HG02678 (cell line): ENCODE results near the gene NTSR2.

Experiments used
- ATAC-seq: cut with Tn5 transposase; IDR thresholded peaks from one replicate; pipeline ENCODE4 v1.9.1; 2021; ENCODE audit warnings: mild to moderate bottlenecking, moderate library complexity; ENCODE audit not compliant: unreplicated experiment

The NTSR2 gene

DNA sequence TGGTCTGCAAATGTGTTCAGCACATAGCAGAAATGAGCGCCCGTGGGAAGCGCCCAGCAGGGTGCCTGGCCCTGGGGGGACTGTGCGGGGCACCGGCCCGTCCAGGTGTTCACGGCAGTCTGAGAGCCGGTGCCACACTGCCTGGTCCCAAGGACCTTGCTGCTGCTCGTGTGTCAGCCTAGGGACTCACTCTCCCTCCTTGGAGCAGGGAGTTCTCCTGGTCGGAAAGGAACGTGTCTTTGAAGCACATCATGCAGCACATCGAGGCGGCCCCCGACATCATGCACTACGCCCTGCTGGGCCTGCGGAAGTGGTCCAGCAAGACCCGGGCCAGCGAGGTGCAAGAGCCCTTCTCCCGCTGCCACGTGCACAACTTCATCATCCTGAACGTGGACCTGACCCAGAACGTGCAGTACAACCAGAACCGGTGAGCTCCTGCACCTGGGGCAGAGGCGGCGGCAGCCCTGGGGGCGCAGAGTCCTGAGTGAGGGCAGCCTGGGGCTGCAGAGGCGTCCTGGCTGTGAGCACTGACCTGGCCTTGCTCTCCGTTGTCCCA lies 36.0 kb downstream of the NTSR2 start:
- no peak for ATAC-seq

DNA sequence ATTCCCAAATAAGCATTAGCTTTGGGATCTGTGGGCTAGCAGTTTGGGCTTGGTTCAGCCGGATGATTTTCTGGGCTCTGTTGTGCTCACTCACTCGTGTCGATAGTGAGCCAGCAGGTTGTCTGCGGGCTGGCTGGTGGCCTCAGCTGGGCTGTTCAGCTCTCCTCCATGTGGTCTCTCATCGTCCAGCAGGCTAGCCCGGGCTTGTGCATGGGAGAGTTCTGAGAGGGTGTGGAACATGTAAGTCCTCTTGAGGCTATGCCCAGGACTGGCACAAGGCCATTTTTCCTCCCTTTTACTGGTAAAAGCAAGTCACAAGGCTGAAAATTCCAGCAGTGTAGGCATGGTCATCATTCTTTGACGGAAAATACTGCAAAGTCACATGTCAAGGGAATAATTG lies 38.5 kb downstream of the NTSR2 start:
- ATAC-seq: no peak

DNA sequence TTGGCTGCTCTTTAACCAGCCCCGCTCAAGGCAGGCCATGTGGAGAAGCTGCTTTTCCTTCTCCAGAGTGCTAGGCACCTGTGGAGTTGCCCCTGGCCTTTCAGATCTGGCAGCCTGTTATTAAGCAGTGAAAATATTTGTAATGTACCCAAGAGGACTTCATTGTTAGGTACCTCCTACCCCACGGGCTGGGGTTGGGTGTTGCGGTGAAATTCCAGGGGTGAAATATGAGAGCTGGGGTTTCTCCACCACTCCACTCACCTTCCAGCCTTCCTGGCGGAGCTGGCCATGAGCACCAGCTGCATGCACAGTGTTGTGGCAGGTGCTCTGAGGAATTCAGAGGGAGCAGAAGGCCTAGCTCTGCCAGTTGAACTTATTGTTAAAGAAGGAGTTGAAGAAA lies 39.1 kb downstream of the NTSR2 start:
- no peak for ATAC-seq

DNA sequence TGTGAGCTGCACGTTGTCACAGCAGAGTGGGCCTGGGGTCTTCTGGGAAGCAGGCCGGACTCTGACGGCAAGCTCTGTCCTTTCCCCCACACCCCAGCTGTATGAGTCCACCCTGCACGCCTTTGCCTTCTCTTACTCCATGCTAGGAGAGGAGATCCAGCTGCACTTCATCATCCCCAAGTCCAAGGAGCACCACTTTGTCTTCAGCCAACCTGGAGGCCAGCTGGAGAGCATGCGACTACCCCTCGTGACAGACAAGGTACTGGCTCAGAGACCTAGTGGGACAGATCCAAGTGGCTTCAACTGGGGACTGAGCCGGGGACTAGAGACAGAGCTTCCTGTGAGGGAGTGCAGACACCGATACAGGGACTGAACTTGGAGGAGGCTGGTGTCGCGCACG lies 40.1 kb downstream of the NTSR2 start:
- no peak for ATAC-seq

DNA sequence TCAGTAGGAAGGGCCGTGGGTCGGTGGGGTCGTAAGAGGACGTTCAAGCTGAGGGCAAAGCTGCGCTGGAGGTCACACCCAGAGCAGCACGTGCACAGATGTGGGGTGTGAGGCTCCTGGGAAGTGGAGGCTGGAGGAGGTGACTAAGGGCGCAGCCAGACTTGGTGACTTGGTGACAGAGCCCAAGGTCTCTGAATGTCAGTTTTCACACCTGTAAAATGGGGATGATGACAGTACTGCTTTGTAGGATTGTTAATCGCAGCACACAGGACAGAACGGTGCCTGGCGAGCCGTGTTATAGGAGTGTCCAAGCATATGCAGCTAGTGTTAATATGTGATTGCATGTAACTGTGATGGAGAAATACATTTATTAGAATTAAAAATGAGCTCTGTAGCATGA lies 40.8 kb downstream of the NTSR2 start:
- no peak for ATAC-seq

DNA sequence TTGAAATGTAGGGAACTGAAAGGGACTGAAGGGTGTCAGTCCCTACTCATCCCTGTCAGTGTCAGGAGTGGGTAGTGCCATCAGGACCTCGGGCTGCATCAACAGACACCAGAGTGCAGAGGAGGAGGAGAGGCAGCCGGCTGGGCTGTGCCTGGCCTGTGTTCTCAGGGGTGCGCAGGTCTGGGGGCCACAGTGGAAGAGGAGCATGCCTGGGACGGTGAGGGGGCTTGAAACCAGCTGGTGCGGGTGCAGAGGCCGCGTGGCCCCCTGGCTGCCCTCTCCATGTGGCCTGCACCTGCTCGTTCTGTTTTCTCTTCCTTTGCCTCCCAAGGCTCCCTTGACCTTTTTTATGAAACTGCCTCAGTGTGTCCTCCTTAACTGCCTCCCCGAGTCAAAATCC lies 41.3 kb downstream of the NTSR2 start:
- no peak for ATAC-seq

DNA sequence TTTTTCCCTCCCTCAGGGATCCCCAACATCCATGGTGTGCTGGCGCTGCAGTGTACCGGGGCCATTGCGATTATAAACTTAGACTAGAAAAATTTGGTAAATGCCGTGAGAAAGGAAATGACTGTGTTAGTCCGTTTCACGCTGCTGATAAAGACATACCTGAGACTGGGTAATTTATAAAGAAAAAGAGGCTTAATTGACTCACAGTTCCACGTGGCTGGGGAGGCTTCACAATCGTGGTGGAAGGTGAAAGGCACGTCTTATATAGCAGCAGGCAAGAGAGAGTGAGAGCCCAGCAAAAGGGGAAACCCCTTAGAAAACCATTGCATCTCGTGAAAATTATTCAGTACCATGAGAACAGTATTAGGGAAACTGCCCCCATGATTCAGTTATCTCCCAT lies 44.3 kb downstream of the NTSR2 start:
- no peak for ATAC-seq

DNA sequence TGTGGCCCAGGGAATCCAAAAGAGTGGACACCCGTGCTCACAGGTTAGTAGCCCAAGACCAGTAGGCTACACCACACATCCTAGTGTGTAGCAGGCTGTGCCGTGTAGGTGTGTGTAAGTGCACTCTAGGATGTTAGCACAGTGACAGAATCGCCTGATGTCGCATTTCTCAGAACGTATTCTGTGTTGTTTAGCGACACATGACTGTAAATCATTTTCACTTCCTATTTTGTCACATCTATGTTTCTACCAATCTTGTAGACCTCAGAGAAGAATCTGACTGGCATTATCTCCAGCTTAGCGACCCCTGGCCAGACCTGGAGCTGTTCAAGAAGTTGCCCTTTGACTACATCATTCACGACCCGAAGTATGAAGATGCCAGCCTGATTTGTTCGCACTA lies 45.1 kb downstream of the NTSR2 start:
- ATAC-seq: no peak

DNA sequence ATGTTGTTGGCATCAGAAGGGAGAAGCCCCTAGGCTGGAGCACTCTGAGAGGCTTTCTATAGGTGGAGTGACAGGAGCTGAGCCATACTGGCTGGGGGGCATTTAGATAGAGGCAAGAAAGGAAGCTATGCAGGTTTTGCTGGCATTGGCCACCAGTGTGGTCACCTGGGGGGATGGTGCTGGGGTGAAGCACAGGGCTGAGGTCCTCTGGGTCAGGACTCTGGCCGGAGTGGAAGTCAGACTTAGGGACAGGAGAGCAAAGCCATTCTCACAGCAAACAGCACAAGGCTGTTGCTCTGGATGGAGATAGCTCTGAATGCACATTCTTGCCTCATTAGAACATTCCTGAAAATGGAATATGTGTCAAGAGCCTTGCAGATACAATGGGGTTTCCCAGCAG lies 47.4 kb downstream of the NTSR2 start:
- ATAC-seq: no peak

DNA sequence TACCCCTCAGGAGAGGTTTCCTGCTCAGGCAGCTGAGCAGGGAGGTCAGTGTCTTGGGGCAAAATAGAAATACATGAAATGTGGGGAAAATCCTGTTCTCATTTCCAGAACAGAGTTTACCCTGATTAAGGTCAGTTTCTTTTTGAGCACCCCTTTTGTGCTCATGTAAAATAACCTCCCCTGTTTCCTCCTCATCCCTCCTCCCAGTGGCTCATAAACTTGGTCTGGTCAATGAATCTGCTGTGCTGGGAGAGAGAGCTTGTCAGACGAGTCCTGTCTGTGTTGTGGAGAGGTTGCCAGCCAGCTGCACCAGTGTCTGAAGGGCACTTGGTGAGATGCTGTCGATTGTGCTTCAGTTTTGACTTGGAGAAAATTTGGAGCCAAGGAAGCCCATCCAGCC lies 48.6 kb downstream of the NTSR2 start:
- ATAC-seq: no peak

DNA sequence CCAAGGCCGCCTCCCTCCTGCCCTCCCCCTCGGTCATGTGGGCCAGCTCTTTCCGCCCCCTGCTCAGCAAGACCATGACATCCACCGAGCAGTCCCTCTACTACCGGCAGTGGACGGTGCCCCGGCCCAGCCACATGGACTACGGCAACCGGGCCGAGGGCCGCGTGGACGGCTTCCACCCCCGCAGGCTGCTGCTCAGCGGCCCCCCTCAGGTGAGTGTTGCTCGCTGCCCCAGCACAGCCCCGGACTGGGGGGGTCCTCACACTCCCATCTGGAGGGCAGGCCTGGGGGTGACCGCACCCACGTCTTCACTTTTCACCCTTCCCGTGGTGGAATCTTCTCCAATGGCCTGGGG lies 51.3 kb downstream of the NTSR2 start:
- no peak for ATAC-seq

DNA sequence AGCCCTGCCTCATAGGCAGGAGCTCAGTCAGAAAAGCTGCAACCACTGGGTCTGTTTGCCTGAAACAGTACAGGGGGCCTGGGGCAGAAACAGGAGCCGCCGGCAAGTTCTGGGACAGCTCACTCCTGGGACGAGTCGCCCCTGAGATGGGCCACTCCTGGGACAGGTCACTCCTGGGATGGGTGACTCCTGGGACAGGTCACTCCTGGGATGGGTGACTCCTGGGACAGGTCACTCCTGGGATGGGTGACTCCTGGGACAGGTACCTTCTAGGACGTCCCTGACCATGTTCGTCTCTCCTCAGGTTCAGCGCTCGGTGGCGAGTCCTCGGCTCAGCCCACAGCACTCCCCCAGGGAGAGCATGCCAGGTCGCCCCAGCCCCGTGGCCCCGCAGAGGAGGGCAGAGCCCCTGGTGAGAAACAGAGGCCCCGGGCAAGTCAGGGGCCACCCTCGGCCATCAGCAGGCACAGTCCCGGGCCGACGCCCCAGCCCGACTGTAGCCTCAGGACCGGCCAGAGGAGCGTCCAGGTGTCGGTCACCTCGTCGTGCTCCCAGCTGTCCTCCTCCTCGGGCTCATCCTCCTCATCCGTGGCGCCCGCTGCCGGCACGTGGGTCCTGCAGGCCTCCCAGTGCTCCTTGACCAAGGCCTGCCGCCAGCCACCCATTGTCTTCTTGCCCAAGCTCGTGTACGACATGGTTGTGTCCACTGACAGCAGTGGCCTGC lies 51.8 kb downstream of the NTSR2 start:
- no peak for ATAC-seq

DNA sequence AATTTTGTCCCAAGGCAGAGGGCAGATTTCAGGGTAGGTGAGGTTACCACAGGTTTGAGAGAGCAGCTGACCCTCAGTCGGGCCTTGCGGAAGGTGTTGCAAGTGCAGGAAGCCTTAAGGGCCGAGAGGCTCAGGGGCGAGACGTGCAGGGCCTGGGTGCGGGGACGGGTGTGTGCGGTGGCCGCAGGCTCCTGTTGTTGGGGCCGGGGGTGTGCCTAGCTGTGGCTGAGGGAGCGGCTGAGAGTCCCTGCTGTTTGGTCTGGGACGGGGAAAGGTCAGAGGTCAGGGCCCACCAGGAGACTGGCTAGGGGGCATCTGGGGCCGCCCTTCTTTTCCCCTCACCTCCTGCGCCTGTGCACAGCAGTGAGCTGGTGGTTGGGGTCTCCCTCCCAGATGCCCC lies 52.5 kb downstream of the NTSR2 start:
- no peak for ATAC-seq

DNA sequence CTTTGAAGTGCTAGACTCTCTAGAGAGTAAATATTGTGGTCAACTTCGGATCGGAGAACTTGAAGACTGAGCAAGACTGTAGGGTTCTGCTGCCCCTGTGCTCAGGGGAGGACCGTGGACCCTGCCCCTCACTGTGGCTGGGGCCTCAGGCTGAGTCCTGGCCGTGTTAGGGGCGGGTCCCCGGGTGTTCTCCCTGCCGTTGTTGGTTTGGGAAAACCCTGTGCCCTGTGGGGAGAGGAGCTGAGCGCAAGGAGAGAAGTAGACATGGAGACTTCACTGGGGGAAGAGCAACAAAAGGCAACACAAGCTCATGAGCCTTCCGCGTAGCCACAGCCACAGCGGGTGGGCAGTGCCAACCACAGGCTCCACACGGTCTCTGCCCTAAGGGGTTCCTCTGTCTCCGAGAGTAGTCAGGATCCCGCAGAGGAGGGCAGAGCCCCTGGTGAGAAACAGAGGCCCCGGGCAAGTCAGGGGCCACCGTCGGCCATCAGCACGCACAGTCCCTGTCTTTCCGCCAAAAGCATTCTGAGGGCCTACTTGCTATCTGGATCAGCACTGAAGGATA lies 53.1 kb downstream of the NTSR2 start:
- no peak for ATAC-seq

DNA sequence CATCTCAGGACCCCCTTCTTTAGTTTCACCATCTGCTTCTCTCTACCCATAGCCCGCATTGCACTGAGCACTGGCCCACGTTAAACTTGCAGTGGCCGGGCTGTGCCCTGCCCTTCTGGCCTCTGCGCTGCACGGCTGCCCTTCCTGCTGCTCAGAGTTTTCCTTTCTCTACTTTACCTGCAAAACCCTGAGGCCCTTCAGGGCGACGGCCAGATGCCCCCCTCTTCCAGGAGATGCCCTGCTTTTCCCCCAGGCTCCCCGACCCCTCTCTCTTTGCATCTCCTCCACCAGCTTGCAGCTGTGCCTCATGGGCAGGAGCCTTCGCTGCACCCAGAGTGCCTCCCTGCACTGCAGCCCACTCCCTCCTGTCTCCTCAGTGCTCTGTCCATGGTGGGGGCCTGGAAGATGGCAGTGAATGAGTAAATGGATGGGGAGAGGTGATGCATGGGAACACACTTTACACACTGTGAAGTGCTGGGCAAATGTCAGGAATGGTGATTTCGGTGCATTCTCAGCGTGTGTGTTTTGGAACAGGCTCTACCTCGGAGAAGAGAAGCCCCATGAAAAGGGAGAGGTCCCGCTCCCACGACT lies 53.8 kb downstream of the NTSR2 start:
- no peak for ATAC-seq

DNA sequence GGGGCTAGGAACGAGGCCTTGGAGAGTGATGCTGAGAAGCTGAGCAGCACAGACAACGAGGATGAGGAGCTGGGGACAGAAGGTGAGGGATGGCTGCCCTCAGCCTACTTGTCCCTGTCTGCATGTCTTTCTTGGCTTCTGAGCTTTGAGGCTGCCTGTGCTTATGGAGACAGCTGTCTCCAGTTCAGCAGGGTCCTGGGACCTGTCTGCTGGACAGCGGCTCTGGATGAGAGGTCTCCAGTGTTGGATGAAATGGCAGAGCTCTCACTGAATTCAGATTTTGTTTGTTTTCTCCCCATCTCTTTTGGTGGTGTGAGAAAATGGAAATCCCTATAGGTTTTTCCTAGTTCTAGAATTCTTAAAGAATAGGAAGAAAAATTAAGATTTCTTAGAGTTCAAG lies 54.8 kb downstream of the NTSR2 start:
- ATAC-seq: no peak

DNA sequence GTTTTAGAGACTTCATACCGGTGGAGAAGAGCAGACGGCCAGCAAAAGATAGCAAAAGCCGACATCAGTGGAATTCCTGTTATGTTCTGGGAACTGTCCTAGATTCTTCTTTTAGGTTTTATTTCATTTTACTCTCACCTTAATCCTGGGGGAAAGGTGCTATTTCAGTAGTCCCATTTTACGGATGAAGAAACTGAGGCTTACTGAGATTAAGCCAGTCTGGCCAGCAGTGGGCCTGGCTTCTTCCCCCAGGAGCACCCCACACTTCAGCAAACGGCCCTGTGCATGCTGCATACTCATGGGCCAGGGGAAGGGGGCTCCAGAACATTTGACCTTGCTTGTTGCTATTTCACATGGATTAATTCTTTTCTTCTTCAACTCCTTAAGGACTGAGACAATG lies 56.7 kb downstream of the NTSR2 start:
- no peak for ATAC-seq

DNA sequence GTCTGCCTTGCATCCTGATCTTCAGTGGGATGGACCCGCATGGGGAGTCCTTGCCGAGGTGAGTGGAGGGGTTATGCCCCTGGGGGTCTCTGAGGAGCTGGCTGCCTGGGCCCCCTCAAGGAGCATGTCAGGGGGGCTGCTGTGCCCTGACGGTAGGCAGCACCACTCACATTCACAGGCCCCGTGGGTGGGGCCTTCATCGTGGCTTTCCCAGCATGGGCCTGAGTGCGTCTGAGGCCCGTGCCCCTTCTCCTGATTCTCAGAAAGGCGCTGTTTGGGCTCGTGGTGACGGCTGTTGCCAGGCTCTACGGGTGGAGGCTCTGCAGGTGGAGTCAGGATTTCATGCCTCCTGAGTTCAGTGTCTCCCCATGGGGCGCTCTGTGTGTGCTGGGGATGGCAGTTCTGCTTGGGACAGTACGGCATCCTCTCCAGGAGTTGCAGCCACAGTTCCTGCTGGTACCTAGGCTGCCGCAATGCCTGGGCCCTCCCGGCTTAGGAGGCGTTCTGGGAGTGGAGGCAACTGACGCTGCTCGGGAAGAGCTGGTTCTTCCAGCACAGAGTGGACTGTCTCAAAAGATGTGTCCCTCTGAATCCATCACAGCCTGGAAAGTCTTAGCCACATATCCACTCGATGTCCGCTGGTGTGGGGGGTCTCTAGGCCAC lies 57.3 kb downstream of the NTSR2 start:
- no peak for ATAC-seq

DNA sequence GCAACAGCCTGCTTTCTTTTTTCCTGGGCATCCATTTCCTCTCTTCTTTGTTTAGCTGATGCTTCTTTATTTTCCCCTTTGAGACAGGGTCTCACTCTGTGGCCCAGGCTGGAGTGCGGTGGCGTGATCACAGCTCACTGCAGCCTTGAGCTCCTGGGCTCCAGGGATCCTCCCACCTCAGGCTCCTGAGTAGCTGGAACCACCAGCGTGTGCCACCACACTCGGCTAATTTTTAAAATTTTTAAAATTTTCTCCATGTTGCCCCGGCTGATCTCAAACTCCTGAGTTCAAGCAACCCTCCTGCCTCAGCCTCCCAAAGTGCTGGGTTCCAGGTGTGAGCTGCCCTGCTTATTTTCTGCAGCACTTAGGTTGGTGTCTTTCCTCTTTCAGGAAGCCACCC lies 58.7 kb downstream of the NTSR2 start:
- ATAC-seq: no peak

DNA sequence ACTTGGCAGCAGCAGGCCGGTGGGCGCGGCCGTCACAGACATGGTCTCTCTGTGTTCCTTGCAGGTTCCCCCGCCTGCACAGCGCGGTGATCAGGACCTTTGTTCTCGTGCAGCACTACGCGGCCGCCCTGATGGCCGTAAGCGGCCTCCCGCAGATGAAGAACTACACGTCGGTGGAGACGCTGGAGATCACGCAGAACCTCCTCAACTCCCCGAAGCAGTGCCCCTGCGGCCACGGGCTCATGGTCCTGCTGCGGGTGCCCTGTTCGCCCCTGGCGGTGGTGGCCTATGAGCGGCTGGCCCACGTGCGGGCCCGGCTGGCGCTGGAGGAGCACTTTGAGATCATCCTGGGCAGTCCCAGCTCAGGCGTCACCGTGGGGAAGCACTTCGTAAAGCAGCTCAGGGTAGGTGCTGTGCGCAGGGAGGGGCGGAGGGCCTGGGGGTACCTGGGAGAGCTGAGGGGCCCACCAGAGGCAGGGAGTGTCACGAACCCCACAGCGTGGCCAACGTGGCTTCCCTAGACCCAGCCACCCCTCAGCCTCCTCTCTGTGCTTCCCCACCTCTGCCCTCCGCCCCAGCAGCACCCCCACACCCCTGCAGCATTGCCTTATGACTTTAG lies 59.3 kb downstream of the NTSR2 start:
- ATAC-seq: no peak
